HG03558 (cell line): ENCODE measurements around the gene CLCN6.

Experiments
- ATAC-seq: cut with Tn5 transposase; IDR thresholded peaks from one replicate; pipeline ENCODE4 v1.9.1; 2021; ENCODE audit warnings: moderate number of reproducible peaks; ENCODE audit not compliant: unreplicated experiment; ENCODE audit errors: extremely low read depth

CLCN6 gene

DNA sequence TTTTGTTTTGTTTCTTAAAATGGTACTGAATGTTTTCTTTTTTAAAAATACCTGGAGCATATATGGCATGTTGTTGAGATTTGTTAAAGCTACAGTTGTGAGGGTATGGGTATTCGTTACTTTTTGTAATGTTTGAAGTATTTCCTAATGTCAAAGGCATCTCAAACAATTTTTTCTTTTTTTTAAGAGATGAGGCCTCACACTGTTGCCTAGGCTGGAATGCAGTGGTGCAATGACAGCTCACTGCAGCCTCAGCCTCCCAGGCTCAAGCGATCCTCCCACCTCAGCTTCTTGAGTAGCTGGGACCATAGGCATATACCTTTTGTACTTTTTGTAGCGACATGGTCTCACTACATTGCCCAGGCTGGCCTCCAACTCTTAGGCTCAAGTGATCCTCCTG is 16.1 kb downstream of the CLCN6 start:
- no peak for ATAC-seq

- ATAC-seq: no peak
Observed at GRCh38 chr1:11823366-11824137, 17.6 kb downstream of the CLCN6 start.

DNA sequence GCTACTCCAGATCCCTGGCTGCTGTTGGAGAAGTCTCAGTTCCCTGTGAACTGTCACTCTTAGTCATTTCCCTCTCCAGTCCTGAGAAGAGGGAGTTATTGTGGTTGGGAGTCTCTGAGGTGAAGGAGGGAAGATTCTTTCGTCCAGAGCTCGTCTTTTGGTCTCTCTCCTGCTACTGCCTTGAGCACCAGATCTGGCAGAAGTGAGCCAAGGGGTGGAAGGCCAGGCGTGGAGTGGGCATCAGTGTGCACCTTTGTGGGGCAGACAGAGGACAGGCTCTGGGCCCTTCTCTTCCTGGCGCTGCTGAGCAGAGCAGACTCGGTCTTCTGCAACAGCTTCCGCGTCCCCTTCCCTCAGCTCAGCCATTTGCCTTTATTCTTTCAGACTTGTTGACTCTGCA is 19.1 kb downstream of the CLCN6 start:
- no peak for ATAC-seq

- ATAC-seq: no peak
Observed at GRCh38 chr1:11826946-11827345, 21.0 kb downstream of the CLCN6 start.

- ATAC-seq: no peak
Observed at GRCh38 chr1:11828511-11828910, 22.5 kb downstream of the CLCN6 start.

GRCh38 chr1:11831945-11832725 is 26.1 kb downstream of the CLCN6 start:
- ATAC-seq: no peak

- no peak for ATAC-seq
Observed at GRCh38 chr1:11833497-11833896, 27.5 kb downstream of the CLCN6 start.

GRCh38 chr1:11833900-11834299 is 27.9 kb downstream of the CLCN6 start:
- no peak for ATAC-seq

DNA sequence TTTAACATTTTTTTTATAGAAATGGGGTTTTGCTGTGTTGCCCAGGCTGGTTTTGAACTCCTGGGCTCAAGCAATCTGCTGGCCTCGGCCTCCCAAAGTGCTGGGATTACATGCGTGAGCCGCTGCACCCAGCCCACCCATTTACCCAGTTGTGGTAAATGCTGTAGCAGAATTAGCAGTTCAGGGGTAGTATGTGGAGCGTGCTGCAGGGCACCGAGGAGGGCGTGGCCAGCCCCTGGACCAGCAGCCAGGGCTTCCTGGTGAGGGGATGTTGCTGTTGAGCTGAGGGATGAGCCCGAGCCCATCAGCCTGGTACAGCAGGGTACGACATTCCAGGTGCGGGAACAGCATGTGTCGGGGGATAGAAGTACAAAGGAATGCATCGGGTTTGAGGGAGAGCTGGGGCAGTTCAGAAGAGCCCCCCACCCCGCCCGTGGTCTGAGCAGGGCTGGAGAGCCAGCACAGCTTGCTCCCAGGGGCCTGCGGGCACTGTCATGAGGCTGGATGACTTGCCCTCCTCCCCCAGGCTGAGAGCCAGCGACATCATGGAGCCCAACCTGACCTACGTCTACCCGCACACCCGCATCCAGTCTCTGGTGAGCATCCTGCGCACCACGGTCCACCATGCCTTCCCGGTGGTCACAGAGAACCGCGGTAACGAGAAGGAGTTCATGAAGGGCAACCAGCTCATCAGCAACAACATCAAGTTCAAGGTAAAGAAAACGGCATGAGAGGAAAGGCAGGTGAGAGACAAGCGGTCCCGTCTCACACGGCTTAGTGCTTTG is 29.6 kb downstream of the CLCN6 start:
- no peak for ATAC-seq

DNA sequence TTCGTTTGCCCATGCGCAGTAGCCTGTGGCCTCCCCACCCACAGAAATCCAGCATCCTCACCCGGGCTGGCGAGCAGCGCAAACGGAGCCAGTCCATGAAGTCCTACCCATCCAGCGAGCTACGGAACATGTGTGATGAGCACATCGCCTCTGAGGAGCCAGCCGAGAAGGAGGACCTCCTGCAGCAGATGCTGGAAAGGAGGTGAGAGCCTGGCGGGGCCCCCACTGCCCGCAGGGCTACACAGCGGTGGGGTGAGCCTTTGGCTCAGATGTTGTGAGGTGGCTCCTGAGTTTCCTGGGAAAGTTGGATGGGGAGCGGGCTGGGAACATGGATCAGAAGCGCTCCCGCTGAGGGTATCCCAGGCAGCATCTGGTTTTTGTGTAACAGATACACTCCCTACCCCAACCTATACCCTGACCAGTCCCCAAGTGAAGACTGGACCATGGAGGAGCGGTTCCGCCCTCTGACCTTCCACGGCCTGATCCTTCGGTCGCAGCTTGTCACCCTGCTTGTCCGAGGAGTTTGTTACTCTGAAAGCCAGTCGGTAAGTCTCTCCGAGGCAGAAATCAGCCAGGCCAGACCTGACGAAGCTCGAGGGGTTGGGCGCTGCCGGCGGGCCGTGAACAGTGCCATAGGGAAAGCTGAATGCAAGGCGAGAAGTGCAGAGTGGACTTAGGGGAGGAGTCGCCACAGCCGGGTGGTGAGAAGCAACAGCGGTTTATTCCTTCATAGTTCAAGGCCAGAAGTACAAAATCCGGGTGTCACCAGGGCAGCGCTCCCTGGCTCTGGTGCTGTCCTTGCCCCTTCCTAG is 31.2 kb downstream of the CLCN6 start:
- ATAC-seq: no peak

DNA sequence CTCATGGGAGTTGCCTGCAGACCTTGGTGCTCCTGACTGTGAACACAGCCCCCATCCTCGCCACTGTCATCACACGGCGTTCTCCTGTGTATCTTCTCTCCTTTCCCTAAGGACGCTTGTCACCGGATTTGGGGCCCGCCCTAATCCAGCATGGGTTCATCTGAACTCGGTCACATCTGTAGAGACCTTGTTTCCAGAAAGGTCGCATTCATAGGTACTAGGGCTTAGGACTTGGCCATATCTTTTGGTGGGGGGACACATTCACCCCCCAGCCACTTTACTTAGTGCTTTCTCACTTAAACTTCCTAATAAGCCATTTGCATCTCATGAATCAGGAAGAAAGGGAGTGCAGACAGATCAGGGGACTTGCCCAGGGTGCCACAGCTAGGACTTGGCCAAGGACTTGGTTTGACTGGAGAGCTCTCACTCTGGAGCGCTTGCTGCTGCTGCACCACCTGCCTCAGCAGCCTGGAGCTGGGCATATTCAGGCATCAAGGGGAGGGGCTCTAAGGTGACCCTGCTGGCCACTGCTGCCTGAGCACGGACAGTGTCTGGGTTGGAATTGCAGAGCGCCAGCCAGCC is 31.9 kb downstream of the CLCN6 start:
- ATAC-seq: no peak

DNA sequence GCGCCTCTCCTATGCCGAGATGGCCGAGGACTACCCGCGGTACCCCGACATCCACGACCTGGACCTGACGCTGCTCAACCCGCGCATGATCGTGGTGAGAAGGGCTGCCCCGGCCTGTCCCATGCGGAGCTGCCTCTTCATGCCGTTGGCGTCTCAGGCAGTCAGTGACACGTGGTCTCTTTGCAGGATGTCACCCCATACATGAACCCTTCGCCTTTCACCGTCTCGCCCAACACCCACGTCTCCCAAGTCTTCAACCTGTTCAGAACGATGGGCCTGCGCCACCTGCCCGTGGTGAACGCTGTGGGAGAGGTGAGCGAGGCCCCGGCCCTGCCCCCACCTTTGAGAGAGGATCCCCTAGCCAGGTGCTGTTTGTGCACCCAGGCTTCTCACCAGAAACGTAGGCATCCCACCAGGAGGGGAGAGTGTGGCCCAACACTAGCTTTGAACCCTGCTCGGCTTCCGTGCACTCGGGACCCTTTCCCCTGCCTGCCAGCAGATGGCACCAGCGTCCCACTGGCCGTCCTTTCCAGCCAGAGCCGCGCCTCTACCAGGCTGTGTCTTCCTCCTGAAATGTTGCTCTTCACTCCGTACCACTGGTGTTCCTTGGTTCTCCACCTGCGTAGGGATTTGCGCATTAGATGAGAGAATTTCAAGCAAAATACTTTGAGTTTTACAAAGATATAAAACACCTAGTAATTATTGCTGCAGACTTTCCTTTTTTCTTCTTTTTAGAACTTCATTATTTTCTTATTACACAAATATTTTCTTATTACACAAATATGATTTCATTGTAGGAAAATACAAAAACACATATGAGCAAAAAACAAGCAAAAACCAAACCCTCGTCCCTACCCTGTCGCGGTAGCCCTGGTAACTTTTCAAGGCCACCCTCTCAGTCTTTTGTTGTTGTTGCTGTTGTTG is 32.6 kb downstream of the CLCN6 start:
- ATAC-seq: no peak

GRCh38 chr1:11839727-11840705 is 34.0 kb downstream of the CLCN6 start:
- ATAC-seq: no peak

DNA sequence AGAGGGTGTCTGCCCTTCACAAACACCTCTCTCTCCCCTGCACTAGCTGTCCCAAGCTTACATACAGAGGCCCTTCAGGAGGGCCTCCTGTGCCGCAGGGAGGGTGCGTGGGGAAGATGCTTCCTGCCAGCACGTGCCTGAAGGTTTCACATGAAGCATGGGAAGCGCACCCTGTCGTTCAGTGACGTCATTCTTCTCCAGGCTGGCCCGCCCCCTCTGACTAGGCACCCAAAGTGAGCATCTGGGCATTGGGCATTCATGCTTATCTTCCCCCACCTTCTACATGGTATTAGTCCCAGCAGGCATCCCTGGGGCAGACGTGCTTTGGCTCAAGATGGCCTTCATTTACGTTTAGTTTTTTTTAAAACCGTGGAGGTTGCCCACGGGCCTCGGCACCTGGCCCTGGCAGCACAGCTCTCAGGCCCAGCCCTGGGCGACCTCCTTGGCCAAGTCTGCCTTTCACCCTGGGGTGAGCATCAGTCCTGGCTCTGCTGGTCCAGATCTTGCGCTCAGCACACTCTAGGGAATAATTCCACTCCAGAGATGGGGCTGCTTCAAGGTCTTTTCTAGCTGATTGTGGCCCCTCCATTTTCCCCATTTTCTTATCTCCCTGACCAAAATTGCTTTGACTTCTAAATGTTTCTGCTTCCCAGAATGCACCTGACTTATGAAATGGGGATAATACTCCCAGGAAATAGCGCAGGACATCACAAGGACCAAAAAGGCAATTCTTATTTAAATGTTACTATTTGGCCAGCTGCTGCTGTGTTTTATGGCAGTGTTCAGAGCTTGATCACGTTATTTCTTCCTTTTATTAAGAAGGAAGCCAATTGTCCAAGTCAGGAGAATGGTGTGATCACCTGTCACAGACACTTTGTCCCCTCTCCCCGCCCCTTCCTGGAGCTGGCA is 35.5 kb downstream of the CLCN6 start:
- ATAC-seq: no peak

GRCh38 chr1:11842154-11843041 is 36.4 kb downstream of the CLCN6 start:
- no peak for ATAC-seq
